Esophagus muscularis mucosa (tissue), 4 donors: ENCODE measurements around the gene HABP2.

ENCODE experiments used
- EP300 ChIP-seq: sonication (generic); formaldehyde crosslinking; IDR thresholded peaks from one replicate; pipeline ENCODE4 v1.6.1; 2017; ENCODE audit warnings: antibody characterized with exemption
- POLR2A ChIP-seq: fragments of 450-650 bp; IDR thresholded peaks from one replicate; pipeline ENCODE4 v1.6.1; 2017; ENCODE audit warnings: antibody characterized with exemption, moderate library complexity, mild to moderate bottlenecking, low read depth
- TF ChIP-seq, protein P1 (sequence below), 3 experiments: fragments of 200-600 bp in 2 of 3; fragments of 450-650 bp in 1 of 3; sonication (generic) in 2 of 3; IDR thresholded peaks; one replicate each; pipeline ENCODE4 v1.5.1; 2017 to 2019; ENCODE audit warnings: antibody characterized with exemption in 3 of 3, mild to moderate bottlenecking in 2 of 3, moderate library complexity in 1 of 3

DNA sequence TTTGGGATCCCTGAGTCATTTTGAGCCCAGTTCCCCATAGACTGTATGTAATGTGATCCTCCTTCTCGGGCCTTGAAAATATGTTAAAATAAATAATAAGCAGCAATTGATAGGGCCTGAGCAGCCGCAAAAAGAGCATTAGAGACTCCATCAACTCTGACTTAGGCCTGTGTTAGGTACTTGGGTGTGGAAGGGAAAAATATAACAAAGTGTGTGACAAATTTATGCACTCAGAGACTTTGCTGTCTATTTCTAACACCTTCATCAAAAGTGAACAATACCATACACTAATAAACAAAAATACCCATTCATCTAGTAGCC lies 31.4 kb upstream of the HABP2 start:
- TF ChIP-seq, protein P1, sequence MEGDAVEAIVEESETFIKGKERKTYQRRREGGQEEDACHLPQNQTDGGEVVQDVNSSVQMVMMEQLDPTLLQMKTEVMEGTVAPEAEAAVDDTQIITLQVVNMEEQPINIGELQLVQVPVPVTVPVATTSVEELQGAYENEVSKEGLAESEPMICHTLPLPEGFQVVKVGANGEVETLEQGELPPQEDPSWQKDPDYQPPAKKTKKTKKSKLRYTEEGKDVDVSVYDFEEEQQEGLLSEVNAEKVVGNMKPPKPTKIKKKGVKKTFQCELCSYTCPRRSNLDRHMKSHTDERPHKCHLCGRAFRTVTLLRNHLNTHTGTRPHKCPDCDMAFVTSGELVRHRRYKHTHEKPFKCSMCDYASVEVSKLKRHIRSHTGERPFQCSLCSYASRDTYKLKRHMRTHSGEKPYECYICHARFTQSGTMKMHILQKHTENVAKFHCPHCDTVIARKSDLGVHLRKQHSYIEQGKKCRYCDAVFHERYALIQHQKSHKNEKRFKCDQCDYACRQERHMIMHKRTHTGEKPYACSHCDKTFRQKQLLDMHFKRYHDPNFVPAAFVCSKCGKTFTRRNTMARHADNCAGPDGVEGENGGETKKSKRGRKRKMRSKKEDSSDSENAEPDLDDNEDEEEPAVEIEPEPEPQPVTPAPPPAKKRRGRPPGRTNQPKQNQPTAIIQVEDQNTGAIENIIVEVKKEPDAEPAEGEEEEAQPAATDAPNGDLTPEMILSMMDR (IDR thresholded peaks at IDR 0.05): no peak
- no peak for TF ChIP-seq POLR2A
- no peak for TF ChIP-seq EP300
